HG02943 (cell line): ENCODE data around the gene DEUP1.
"Not testable (repeated sequence)": the region's sequence is repeated elsewhere in the genome, so short reads cannot be mapped to it uniquely, and the experiment has no call there.

Experiments
- ATAC-seq: cut with Tn5 transposase; IDR thresholded peaks from one replicate; pipeline ENCODE4 v1.9.1; 2021; ENCODE audit warnings: mild to moderate bottlenecking, low read depth, moderate library complexity; ENCODE audit not compliant: unreplicated experiment

DEUP1 gene

GRCh38 chr11:93348930-93349329 is 18.4 kb downstream of the DEUP1 start:
- no peak for ATAC-seq

DNA sequence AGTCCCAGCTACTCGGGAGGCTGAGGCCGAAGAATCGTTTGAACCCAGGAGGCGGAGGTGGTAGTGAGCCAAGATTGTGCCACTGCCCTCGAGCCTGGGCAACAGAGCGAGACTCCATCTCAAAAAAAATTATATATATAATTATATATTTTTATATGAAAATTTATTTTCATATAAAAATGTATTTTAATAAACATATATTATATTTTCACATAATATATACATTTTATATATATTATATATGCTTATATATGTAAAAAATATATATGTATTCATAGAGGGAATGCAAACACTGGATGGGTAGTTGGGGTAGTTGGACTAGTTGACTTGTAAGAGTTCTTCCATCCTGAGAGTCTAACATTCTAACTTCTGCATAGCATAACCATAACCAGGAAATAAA is 20.3 kb downstream of the DEUP1 start:
- ATAC-seq, result no peak

- no peak for ATAC-seq
Observed at GRCh38 chr11:93359396-93359795, 28.9 kb downstream of the DEUP1 start.

GRCh38 chr11:93361435-93361834 is 30.9 kb downstream of the DEUP1 start:
- no peak for ATAC-seq

GRCh38 chr11:93368022-93368421 is 37.5 kb downstream of the DEUP1 start:
- no peak for ATAC-seq

DNA sequence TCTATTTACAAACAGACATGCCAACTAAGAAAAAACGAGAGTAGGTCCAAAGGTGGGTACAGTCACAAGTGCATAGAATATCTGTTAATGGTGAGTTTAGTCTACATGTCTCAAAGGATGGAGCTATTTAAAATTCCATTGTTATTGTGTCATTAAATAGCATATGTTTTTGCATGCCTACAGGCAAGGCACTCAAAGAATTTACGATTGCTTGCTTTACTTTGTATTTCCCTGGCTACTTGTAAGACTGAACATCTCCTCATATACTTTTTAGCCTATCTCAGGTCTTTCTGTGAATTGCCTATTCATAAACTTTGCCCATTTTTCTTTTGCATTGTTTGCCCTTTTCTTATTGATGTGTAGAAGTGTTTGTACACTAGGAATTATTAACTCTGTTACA is 39.7 kb downstream of the DEUP1 start:
- ATAC-seq, result no peak

DNA sequence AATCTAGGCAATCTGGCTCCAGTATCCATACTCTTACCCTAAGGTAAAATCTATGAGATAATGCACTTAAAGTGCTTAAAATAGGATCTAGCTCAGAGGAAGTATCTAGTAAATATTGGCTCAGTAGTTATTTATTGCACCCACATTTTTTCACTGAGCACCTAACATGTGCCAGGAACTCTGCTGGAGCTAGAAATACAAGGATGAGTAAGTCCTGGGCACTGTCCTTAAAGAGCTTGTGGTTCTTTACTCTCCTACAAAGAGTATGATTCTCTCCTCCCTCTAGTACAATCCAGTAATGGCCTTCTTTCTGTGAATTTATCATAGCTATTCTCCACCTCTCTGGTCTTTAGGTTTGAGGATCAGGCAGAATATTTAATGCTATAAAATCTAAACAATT is 59.2 kb downstream of the DEUP1 start:
- no peak for ATAC-seq

DNA sequence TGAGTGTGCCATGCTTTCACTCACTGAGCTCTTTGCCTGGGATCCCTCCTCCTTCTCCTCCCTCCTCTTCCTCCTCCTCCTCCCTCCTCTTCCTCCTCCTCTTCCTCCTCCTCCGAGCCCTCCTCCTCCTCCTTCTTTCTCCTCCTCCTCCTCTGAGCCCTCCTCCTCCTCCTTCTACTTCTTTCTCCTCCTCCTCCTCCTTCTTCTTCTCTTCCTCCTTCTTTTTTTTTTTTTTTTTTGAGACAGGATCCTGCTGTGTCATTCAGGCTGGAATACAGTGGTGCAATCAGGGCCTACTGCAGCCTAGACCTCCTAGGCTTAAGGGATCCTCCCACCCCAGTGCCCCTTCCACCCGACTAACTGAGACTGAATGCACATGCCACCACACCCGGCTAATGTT is 62.3 kb downstream of the DEUP1 start:
- no peak for ATAC-seq

DNA sequence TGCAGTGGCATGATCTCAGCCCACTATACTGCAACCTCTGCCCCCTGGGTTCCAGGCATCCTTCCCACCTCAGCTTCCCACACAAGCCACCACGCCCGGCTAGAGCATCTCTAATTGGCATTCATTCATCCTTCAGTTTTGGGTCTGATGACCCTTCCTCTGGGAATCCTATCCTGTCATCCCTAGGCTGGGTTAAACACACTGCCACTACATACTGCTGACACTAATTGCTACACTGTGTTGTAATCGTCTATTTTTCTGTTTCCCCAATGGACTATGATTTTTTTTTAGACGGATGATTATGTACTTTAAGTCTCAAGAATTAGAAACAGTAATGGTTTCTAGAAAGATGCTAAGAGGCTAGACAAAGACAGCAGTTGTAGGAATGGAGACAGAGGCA is 62.8 kb downstream of the DEUP1 start:
- no peak for ATAC-seq

- ATAC-seq, result no peak
Observed at GRCh38 chr11:93394488-93394887, 63.9 kb downstream of the DEUP1 start.

GRCh38 chr11:93396316-93396715 is 65.8 kb downstream of the DEUP1 start:
- ATAC-seq, result no peak

DNA sequence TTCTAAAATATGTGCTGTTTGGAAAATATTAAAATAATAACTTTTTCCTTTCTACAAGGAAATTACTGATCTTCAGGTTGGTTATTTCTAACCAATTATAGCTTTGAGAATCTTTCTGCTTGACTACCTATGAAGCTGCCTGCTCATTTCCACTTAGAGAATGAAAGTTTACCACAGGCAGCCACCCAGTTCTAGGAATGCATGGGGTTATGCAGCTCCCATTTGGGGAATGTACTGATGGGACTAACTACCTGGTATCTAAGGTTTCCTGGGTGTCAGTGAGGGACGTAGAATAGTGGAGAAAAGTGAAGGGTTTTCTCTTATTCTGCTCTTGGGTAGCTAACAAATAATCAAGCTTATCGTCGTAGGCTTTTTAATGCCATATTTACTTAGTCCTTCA is 73.4 kb downstream of the DEUP1 start:
- ATAC-seq, result no peak

DNA sequence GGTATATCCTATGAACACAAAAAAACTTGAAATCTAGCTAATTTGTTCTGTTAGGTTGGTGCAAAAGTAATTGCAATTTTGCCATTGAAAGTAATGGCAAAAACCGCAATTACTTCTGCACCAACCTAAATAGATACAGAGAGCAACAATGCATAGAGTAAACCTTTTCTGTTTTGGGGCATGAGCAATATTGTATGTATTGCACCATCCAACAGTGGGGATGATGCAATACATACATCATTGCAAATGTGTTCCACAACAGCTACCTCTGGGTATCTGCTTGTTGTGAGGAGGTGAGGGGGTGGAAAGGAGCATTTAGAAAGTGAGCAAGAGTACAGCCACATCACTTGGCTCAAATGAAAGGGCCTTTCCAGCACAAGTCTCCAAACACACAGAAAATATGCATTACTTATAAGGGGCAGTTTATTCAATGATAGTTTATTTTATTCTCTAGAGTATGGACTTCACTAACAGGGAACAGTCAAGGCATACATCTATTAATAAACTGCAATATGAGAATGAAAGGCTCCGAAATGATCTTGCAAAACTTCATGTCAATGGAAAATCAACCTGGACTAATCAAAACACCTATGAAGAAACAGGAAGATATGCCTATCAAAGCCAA is 77.3 kb downstream of the DEUP1 start:
- ATAC-seq, result no peak

GRCh38 chr11:93410441-93410840 is 79.9 kb downstream of the DEUP1 start:
- no peak for ATAC-seq

- no peak for ATAC-seq
Observed at GRCh38 chr11:93411705-93412104, 81.2 kb downstream of the DEUP1 start.

DNA sequence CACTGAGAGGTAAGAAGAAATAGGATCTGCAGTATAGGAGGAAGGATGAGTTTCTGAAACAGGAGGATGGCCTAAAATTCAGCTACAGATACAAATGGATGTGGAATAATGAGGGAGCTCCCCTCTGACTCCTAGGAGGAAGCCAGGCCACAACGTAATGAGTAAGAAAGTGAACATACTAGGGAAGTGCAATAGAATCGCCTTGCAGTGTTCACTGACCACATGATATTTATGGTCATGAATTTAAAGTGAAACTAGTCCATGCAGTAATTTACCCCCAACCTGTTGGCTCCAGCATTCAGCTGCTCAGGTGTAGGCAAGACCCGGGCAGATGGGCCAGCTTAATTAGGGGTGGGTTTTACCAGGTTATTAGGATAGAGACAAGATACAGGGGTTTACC is 101.7 kb downstream of the DEUP1 start:
- no peak for ATAC-seq

GRCh38 chr11:93443232-93443631 is 112.7 kb downstream of the DEUP1 start:
- not testable (repeated sequence) for ATAC-seq

DNA sequence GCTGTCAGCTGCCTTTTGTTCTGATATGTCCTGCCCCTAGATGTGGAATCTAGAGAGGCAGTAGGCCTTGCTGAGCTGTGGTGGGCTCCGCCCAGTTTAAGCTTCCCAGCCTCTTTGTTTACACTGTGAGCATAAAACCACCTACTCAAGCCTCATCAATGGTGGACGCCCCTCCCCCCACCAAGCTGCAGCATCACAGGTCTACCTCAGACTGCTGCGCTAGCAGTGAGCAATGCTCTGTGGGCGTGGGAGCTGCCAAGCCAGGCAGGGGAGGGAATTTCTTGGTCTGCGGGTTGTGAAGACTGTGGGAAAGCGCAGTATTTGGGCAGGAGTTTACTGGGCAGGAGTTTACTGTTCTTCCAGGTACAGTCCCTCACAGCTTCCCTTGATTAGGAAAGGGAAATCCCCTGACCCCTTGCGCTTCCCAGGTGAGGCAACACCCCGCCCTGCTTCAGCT is 114.1 kb downstream of the DEUP1 start:
- ATAC-seq, result no peak

GRCh38 chr11:93458286-93458685 is 127.7 kb downstream of the DEUP1 start:
- ATAC-seq, result no peak

GRCh38 chr11:93463666-93464065 is 133.1 kb downstream of the DEUP1 start:
- not testable (repeated sequence) for ATAC-seq

GRCh38 chr11:93464927-93465540 is 134.5 kb downstream of the DEUP1 start:
- ATAC-seq, result no peak

DNA sequence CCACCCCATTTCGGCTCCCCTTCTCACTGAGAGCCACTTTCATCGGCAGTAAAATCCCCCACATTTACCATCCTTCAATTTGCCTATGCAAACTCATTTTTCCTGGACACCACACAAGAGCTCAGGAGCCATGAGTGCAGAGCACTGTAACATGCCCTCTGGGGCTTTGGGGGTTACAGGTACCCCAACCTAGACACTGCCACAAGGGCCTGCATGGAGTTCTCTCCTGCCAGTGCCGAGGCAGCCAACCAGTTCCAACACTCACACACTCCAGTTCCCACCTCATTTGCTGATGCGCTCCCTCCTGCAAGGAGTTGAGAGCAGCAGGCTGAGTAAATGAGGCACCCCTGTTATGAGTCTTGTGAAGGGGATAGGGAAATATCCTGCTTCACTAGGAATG is 136.5 kb downstream of the DEUP1 start:
- ATAC-seq, result no peak
